D341Med (cell line): ENCODE measurements around the gene KRT25.
"Not testable (repeated sequence)": the region's sequence is repeated elsewhere in the genome, so short reads cannot be mapped to it uniquely, and the experiment has no call there.

ENCODE experiments used
- DNase-seq: peaks from one replicate; pipeline ENCODE4 v3.0.0; 2012; ENCODE audit warnings: low spot score

The KRT25 gene

DNA sequence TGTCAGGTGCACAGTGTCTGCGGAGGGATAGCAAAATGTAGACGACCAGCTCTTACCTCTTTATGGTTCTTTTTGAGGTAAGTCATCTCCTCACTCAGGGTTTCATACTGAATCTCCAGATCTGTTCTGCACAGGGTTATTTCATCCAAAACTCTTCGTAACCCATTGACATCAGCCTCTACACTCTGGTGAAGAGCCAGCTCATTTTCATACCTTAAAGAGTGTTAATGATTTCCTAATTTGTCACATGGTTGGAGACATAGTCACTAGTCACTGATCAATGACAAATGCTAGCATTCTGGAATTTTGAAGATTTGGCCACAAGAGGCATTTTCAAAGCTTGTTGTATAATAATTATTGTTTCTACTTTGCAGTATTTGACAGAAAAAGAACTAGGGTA, 1.3 kb downstream of the KRT25 start:
- DNase-seq, result no peak

DNA sequence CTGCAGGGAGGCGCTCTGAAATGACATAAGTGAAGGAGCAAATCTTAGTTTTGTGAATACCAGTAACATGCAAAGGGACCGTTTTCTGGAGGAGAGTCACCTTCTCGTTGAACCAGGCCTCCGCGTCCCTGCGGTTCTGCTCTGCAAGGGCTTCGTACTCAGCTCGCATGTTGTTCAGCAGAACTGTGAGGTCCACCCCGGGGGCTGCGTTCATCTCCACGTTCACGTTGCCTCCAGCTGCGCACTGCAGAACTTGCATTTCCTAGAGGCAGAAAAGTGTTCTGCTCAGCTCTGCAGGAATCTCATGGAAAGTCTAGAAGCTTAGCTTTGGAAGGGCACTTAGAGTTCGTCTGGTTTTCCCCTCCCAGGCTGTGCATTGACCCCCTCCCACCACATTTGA, 4.1 kb downstream of the KRT25 start:
- DNase-seq, result no peak

- no peak for DNase-seq
Measured at GRCh38 chr17:40750391-40750790, 4.7 kb downstream of the KRT25 start.

- DNase-seq, result not testable (repeated sequence)
Measured at GRCh38 chr17:40748666-40749065, 6.5 kb downstream of the KRT25 start.

DNA sequence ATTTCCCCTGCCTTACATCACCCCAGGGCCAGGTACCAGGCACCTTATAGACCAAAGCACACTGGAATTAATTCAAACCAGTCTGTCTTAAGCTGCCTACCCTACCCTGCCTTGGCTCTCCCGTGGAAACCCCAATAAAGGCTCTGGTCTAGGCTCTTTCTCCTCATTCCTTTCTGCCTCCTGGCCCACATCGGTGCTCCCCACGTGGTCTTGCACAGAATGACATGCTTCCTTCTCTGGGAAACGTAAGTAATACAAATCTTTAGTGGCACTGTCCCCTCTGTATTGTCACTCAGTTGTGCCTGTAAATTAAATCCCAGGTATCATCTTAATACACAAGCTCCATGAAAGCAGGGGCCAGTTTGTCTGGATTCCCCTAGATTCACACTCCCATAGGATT, 16.6 kb downstream of the KRT25 start:
- no peak for DNase-seq

DNA sequence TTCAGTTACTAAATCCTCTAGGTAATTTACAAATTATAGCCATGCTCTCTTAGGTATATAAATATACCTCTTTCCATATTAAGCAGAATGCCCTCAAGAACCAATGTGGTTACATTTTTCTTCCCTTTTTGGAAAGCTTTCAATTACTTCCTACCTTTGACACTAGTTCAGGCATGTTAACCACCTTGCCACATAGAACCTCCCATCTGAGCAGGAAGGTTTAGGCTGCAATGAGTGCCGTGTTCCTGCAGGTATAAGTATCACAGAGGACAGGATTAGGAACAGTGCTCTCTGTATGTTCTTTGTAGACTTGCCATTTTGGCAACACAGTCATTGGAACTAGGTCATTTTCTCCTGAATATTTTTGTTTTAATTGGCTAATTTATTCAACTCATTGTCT, 20.1 kb downstream of the KRT25 start:
- DNase-seq, result no peak

DNA sequence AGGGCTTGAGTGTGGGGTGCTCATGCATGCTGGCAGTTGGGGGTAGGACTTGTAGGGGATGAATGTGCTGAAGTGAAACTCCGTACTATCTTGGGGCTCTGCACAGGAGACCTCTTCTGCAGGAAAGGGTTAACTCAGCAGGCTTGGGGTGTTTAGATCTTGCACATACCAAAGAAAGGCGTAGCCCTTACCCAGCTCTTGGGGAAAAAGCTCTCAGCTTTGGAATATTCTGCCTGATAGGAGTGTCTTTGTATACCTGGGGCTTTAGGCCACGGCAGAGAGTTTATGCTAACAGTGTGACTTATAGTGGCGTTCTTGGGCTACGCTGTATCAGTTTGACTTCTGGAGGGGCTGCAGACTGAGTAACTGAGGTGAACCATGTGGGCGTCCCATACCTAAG, 21.1 kb downstream of the KRT25 start:
- DNase-seq, result no peak

DNA sequence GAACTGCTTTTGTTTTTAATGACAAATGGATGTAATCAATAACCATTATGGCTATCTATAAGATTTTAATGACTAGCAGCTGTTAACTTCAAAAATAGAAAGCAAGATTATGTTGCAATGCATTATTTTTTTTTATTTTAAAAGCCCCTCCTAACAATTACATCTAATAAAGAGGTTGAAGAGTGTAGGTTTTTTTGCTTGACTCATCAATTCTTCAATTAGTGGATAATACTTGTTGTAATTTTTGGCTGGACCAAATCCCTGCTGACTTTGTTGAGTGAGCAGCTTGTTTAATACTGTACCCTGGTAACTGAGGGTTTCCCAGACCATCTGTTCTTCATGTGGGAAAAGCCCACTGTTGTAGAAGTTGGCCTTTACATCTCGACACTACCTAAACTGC, 24.2 kb downstream of the KRT25 start:
- DNase-seq, result no peak

GRCh38 chr17:40727447-40728231, 27.5 kb downstream of the KRT25 start:
- no peak for DNase-seq

DNA sequence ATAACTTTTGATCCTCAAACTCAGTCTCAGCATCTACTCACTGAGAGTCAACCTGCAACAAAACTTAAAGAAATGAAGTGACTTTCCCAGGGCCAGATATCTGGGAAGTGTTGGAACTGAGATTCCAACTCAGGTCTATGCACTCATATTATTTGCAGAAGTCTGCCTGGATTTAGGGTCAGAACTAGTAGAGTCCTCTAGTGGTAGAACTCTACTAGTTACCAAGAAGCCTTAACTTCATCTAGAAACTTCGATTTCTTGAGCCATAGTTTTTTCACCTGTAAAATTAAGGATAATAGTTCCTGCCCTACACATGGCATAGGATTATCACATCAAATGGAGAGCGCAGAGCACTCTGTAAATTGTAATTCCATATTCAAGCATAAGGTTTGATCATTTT, 28.2 kb downstream of the KRT25 start:
- no peak for DNase-seq

GRCh38 chr17:40724656-40725055, 30.5 kb downstream of the KRT25 start:
- DNase-seq, result no peak

DNA sequence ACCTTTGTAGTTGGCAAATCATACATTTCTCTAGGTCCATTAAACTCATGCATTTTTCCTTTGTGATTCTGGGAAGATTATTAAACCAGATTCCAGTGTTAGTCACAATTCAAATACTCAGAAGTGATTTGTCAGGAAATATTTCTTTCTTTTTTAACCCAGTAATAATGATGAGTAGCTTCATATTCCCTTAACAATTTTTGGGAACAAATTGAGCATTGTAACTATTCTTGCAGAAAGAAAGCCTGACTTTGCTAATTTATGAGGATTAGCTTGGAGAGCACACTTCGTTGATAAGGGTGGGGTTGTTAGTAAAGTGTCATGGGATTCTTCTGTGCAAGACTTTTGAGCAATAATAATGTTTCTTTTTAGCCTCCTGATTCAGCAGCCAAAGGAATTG, 32.9 kb downstream of the KRT25 start:
- DNase-seq, result no peak

- no peak for DNase-seq
Measured at GRCh38 chr17:40720899-40721298, 34.2 kb downstream of the KRT25 start.

GRCh38 chr17:40718930-40719329, 36.2 kb downstream of the KRT25 start:
- no peak for DNase-seq

DNA sequence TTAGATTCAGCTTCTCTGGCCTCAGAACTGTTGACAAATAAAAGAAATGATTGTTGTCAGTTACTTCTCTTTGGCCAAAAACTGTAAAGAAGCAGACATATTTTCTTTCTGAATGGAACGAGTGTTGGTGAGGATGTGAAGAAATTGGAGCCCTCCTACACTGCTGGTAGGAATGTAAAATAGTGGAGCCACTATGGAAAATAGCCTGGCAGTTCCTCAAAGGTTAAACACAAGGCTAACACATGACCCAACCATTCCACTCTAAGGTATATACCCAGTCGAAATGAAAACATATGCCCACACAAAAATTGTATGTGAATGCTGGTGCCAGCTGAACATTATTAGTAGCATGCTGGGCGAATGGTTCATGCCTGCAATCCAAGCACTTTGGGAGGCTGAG, 37.4 kb downstream of the KRT25 start:
- DNase-seq, result no peak

DNA sequence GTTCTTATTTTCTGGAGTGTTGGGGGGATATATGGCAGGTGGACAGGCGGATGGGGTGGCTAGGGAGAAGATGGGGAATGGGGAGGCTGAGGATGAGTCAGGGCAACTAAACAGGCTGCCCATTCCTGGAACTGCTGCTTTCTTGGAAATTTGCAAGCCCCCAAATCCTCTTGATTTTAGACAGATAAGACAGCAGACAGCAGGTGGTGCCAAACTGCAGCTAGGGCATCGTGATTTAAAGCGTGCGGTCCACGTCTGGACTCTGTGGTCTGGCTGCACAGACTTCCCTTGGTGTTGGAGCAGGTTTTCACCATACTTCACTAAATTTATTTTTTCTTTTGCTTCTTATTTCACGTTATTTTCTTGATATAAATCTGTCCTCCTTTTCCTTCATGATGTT, 40.7 kb downstream of the KRT25 start:
- no peak for DNase-seq

GRCh38 chr17:40707745-40708144, 47.4 kb downstream of the KRT25 start:
- DNase-seq, result no peak

DNA sequence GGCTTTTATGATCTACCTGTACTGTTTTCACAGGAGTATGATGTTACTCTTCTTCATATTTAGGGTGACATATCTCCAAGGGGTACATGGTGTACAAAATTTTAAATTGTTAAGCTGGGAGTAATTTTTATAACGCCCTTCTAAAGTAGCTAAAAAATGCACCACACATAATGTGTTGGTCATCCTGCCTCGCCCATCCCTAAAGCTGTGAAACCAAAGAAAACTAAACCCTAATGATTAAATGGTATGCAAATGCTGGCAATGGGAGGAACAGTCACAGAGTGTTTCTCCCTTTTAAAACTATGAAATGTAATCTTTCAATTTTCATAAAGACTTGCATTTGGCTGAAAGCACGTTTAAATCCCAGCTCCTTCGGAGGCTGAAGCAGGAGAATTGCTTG, 49.5 kb downstream of the KRT25 start:
- DNase-seq, result no peak

DNA sequence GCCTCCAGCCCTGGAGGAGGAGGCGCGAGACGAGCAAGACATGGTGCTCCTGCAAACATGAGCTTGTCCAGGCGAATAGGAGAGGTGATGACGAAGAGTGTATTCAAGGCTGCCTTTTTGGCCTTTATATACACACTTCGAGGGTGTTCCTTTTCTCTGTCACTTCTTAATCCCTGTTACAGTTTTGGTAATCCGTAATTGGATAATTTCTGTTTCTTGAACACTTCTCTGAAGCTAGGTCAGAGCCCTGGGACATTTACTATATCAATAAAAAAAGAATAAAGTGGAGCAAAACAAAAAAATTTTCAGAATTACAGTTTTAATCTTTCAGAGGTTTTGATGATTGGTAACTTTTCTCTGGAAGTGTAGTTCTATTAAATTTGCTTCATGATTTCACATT, 51.5 kb downstream of the KRT25 start, which contains the start of gene KRT24:
Gene KRT24, minus strand, starts transcription at position 101 of the 400 bp plus-strand sequence. Its CDS starts 59 bp downstream, at position 42.
- no peak for DNase-seq

- DNase-seq, result no peak
Measured at GRCh38 chr17:40702271-40702670, 52.9 kb downstream of the KRT25 start.

DNA sequence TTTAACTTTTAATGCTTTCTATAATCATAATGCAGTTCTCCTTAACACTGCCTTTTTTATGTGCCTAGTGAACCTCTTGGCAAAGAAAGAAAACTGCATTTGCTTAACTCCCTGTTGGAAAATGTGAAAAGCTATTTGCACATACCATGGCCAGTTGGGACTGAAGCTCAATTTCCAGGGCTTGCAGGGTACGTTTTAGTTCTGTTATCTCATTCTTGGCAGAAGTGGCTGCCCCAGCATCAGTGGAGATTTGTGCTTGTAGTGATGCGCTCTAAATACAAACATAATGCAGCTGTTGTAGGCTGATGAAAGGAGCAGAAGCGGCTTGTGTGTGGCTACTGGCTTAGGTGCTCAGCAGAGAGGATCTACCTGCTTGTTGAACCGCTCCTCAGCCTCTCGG, 55.3 kb downstream of the KRT25 start:
- DNase-seq, result no peak

- no peak for DNase-seq
Measured at GRCh38 chr17:40699371-40699770, 55.8 kb downstream of the KRT25 start.
